Osteocyte (in vitro differentiated cells): ENCODE results near the gene RAMAC. TPM values are rescaled to one million over a fixed set of nuclear protein-coding genes. Genes with fewer than 3 reads are reported as not detected.

ENCODE experiments used
- DNase-seq: peaks from one replicate; pipeline ENCODE4 v3.0.0; 2021; ENCODE audit warnings: mixed read lengths; ENCODE audit not compliant: unreplicated experiment; ENCODE audit errors: extremely low spot score
- H3K27ac Mint-ChIP-seq: one replicate; pipeline ENCODE4 v1.8.0; 2021; ENCODE audit warnings: mild to moderate bottlenecking, mixed read lengths; ENCODE audit not compliant: unreplicated experiment
- H3K27me3 Mint-ChIP-seq: one replicate; pipeline ENCODE4 v1.8.0; 2021; ENCODE audit warnings: mixed read lengths; ENCODE audit not compliant: unreplicated experiment
- H3K36me3 Mint-ChIP-seq: one replicate; pipeline ENCODE4 v1.8.0; 2021; ENCODE audit warnings: mixed read lengths; ENCODE audit not compliant: unreplicated experiment
- H3K4me1 Mint-ChIP-seq: one replicate; pipeline ENCODE4 v1.8.0; 2021; ENCODE audit warnings: mixed read lengths; ENCODE audit not compliant: unreplicated experiment
- H3K4me3 Mint-ChIP-seq: one replicate; pipeline ENCODE4 v1.8.0; 2021; ENCODE audit warnings: mild to moderate bottlenecking, moderate library complexity, mixed read lengths; ENCODE audit not compliant: unreplicated experiment
- H3K9me3 Mint-ChIP-seq: one replicate; pipeline ENCODE4 v1.8.0; 2021; ENCODE audit warnings: mixed read lengths; ENCODE audit not compliant: unreplicated experiment
- total RNA-seq: library from RNA; stranded (reverse); gene quantifications from 2 replicates; pipeline ENCODE4 v1.2.1, GENCODE V29; 2021
- TF ChIP-seq, protein P1 (sequence below): fragments of 200-600 bp; sonication (generic); IDR thresholded peaks from 2 replicates; pipeline ENCODE4 v1.5.0; 2021; ENCODE audit warnings: antibody characterized with exemption, mild to moderate bottlenecking, moderate library complexity

RAMAC gene
- total RNA-seq, 1 donor from 2014 or later, result 23.8 TPM

DNA sequence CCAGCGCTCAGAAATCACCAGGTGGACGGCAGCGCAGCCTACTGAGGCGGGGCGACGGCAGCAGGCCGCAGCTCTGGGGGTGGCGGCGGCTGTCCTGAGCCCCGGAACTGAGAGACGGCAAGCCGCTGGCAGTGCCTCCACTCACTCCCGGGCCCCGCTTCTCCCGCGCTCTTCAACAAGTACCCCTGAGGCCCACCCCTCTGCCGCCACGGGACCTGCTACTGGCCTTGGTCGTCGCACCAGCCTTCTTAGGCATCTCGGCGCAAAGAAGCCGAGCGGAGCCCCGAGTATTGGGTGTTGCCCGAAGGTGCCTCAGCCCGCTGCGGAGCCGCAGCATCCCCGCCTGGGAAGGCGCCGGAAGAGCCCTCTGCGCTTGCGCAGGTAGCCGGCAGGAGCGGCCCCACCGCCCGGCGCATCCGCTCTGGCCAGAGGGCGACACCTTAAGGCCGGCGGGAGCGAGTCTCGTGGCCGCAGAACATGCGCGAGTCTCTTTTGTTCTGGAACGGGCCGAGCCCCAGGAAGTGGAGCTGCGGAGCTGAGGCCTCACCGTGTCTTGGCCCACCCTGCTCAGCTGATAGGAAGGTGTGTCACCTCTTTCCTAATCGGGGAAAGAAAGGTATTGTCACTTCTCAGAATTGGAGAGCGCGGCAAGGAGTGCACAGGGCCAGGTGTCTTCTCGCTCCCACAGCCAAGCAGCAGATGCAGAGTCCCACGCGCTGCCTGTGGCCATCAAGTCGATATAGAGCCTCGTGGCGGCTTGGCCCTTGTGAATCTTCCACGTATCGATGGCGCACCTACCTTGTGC lies 25.5 kb downstream of the RAMAC start, which contains the start of gene C15orf40:
C15orf40 (minus strand) TSS at position 369 of the 805 bp plus-strand sequence; CDS start at position 337, 32 bp downstream.
- TF ChIP-seq, protein P1, sequence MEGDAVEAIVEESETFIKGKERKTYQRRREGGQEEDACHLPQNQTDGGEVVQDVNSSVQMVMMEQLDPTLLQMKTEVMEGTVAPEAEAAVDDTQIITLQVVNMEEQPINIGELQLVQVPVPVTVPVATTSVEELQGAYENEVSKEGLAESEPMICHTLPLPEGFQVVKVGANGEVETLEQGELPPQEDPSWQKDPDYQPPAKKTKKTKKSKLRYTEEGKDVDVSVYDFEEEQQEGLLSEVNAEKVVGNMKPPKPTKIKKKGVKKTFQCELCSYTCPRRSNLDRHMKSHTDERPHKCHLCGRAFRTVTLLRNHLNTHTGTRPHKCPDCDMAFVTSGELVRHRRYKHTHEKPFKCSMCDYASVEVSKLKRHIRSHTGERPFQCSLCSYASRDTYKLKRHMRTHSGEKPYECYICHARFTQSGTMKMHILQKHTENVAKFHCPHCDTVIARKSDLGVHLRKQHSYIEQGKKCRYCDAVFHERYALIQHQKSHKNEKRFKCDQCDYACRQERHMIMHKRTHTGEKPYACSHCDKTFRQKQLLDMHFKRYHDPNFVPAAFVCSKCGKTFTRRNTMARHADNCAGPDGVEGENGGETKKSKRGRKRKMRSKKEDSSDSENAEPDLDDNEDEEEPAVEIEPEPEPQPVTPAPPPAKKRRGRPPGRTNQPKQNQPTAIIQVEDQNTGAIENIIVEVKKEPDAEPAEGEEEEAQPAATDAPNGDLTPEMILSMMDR, result peak; percentile 58
- no peaks in the 10 kb centered on the region for H3K9me3 Mint-ChIP-seq
- peaks cover 34% of the 10 kb centered on the region for H3K4me1 Mint-ChIP-seq
- H3K27me3 Mint-ChIP-seq, result no peaks in the 10 kb centered on the region
- peak within 1 kb of the TSS; percentile 91 for H3K4me3 Mint-ChIP-seq
- H3K36me3 Mint-ChIP-seq, result peaks cover 14% of the 10 kb centered on the region
- peak; percentile 95 for DNase-seq
- peak within 1 kb of the TSS; percentile 91 for H3K27ac Mint-ChIP-seq

DNA sequence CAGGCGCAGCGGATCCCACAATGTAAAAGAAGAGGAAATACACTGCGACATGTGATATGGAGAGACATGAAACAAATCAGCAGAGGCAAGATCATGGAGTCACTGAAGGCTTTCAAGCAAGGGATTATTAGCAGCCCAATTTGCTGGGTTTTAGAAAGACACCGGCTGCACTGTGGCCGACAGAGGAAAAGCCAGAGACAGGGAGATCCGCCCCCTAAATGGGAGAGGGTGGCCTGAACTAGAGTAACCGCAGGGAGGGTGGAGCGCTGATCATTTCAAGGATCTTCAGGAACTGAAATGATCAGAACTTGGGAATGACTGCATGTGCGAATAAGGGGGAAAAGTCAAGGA lies 26.0 kb downstream of the RAMAC start:
- H3K4me3 Mint-ChIP-seq, result peak overlapping the region; percentile 91
- no peaks in the 10 kb centered on the region for H3K9me3 Mint-ChIP-seq
- DNase-seq, result no peak
- peak overlapping the region; percentile 91 for H3K27ac Mint-ChIP-seq
- H3K4me1 Mint-ChIP-seq, result peaks cover 34% of the 10 kb centered on the region
- TF ChIP-seq, protein P1, result no peak
- no peaks in the 10 kb centered on the region for H3K27me3 Mint-ChIP-seq
- H3K36me3 Mint-ChIP-seq, result peaks cover 12% of the 10 kb centered on the region

DNA sequence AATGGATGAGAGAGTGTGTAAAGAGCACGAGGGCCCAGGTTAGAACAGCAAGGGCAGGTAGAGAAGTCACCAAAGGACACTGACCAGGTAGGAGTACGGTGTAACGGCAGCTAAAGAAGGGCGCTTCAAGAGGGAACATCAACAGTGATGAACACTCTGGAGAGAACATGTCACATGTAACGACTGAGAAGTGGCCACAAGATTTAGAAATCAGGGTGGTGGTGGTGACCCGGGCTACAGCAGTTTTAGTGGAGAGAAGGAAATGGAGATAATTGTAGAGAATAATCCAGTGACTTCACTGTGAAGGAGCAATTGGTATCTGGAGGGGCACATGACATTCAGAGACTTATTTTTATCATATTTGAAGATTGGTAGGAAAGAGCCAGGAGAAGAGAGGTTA lies 26.6 kb downstream of the RAMAC start:
- Mint-ChIP-seq H3K27me3 (no peaks in the 10 kb centered on the region), H3K9me3 (no peaks in the 10 kb centered on the region), H3K27ac (no peak overlapping the region), H3K4me1 (peaks cover 35% of the 10 kb centered on the region), H3K4me3 (peak overlapping the region; percentile 91), H3K36me3 (peaks cover 12% of the 10 kb centered on the region)
- DNase-seq, result no peak
- TF ChIP-seq, protein P1, result no peak

DNA sequence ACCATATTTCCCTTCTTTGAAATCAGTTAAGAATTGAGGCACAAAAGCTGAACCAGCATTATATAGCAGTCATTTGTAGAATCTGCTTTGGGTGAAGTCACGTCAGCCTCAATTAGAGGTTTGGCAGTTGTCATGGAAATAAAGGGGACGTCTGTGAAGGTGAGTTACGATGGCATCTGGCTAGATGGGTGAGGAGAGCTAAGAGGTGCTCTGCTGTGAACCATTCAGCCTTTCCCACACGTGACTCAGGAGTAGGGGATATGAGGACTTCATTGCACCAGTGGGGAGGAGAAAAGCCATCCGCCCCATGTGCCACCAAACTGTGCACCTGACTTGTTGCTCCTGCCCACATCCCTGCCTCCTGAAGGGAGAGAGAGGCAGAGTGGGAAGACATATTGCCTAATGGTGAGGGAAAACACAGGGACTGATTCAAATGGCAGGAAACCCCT lies 28.2 kb downstream of the RAMAC start:
- no peaks in the 10 kb centered on the region for H3K27me3 Mint-ChIP-seq
- peaks cover 35% of the 10 kb centered on the region for H3K4me1 Mint-ChIP-seq
- no peaks in the 10 kb centered on the region for H3K9me3 Mint-ChIP-seq
- H3K27ac Mint-ChIP-seq, result no peak overlapping the region
- H3K4me3 Mint-ChIP-seq, result no peak overlapping the region
- DNase-seq, result no peak
- H3K36me3 Mint-ChIP-seq, result peaks cover 11% of the 10 kb centered on the region
- TF ChIP-seq, protein P1, result no peak

DNA sequence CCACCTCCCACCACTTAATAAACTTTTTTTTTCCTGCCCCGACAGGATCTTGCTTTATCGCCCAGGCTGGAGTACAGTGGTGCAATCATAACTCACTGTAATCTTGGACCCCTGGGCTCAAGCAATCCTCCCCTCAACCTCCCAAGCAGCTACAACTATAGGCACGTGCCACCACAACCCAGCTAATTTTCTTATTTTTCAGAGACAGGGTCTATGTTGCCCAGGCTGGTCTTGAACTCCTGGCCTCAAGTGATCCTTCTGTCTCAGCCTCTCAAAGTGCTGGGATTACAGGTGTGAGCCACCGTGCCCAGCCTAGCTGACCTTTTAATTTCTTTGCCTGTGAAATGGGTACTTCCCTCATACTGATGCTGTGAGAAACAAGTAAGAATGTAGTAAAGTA lies 29.4 kb downstream of the RAMAC start:
- TF ChIP-seq, protein P1, result no peak
- peaks cover 26% of the 10 kb centered on the region for H3K4me1 Mint-ChIP-seq
- no peak overlapping the region for H3K27ac Mint-ChIP-seq
- H3K27me3 Mint-ChIP-seq, result no peaks in the 10 kb centered on the region
- peaks cover 14% of the 10 kb centered on the region for H3K36me3 Mint-ChIP-seq
- no peak for DNase-seq
- no peaks in the 10 kb centered on the region for H3K9me3 Mint-ChIP-seq
- H3K4me3 Mint-ChIP-seq, result no peak overlapping the region
